DND-41 (cell line): ENCODE results near the gene TMPRSS12.

ENCODE experiments used
- ATAC-seq: fragments of 200-7000 bp; cut with Tn5 transposase; 3 replicates; pipeline ENCODE4 v1.9.1; 2021; ENCODE audit warnings: low read depth; ENCODE audit not compliant: insufficient read depth
- DNase-seq: peaks from one replicate; pipeline ENCODE4 v3.0.0-alpha.2; 2020
- H2AFZ ChIP-seq: 2 replicates; pipeline ENCODE4 v1.6.0; 2012; ENCODE audit warnings: low read depth, low read length
- H3K27ac ChIP-seq: 2 replicates; pipeline ENCODE4 v1.5.1; 2012; ENCODE audit warnings: low read length, inconsistent platforms
- H3K27me3 ChIP-seq: fragments of 200-600 bp; sonication (generic); 2 replicates; pipeline ENCODE4 v1.6.0; 2012; ENCODE audit warnings: low read length, mild to moderate bottlenecking, inconsistent platforms; ENCODE audit not compliant: insufficient read depth, poor library complexity
- H3K36me3 ChIP-seq: 2 replicates; pipeline ENCODE4 v1.5.1; 2012; ENCODE audit warnings: low read length, inconsistent platforms; ENCODE audit not compliant: insufficient read depth
- H3K4me1 ChIP-seq: 2 replicates; pipeline ENCODE4 v1.5.1; 2012; ENCODE audit warnings: mild to moderate bottlenecking, low read length; ENCODE audit not compliant: insufficient read depth
- H3K4me2 ChIP-seq: 2 replicates; pipeline ENCODE4 v1.6.0; 2012; ENCODE audit warnings: mild to moderate bottlenecking, moderate library complexity, low read length, inconsistent platforms; ENCODE audit not compliant: insufficient read depth
- H3K4me3 ChIP-seq, 2 experiments: fragments of 200-600 bp in 1 of 2; shearing (Covaris generic) in 1 of 2; 2 replicates each; pipeline ENCODE4 v1.5.1; 2012 to 2016; ENCODE audit warnings: inconsistent platforms in 2 of 2, low read length in 2 of 2, mild to moderate bottlenecking in 2 of 2, low read depth in 1 of 2, moderate library complexity in 1 of 2
- H3K79me2 ChIP-seq: 2 replicates; pipeline ENCODE4 v1.6.0; 2012; ENCODE audit warnings: low read length, inconsistent platforms; ENCODE audit not compliant: insufficient read depth
- H3K9ac ChIP-seq: 2 replicates; pipeline ENCODE4 v1.6.0; 2012; ENCODE audit warnings: low read depth, mild to moderate bottlenecking, inconsistent platforms, low read length, moderate library complexity
- H3K9me3 ChIP-seq: 2 replicates; pipeline ENCODE4 v1.5.1; 2012; ENCODE audit warnings: low read length, moderate library complexity, mild to moderate bottlenecking, inconsistent platforms; ENCODE audit not compliant: insufficient read depth, severe bottlenecking
- H4K20me1 ChIP-seq: 2 replicates; pipeline ENCODE4 v1.6.0; 2012; ENCODE audit warnings: low read length; ENCODE audit not compliant: insufficient read depth
- CTCF ChIP-seq: IDR thresholded peaks from 2 replicates; pipeline ENCODE4 v1.5.1; 2012; ENCODE audit warnings: borderline replicate concordance, low read length, moderate library complexity, mild to moderate bottlenecking; ENCODE audit not compliant: poor library complexity, severe bottlenecking; ENCODE audit errors: extremely low read depth
- EZH2 ChIP-seq: IDR thresholded peaks from 3 replicates; pipeline ENCODE4 v1.6.1; 2012; ENCODE audit warnings: borderline replicate concordance, low read depth, mild to moderate bottlenecking, moderate library complexity, low read length, inconsistent platforms; ENCODE audit not compliant: severe bottlenecking

Gene TMPRSS12

GRCh38 chr12:50842637-50843493 is at the start of gene TMPRSS12:
TMPRSS12 (plus strand) TSS chr12:50842926; CDS start chr12:50842965, 39 bp downstream.
- Histone ChIP-seq H3K9ac (no peak within 1 kb of the TSS), H3K79me2 (no peaks in the 10 kb centered on the region), H3K36me3 (no peaks in the 10 kb centered on the region), H3K27ac (no peak within 1 kb of the TSS), H4K20me1 (no peaks in the 10 kb centered on the region), H3K9me3 (peaks cover 11% of the 10 kb centered on the region), H3K4me2 (no peak within 1 kb of the TSS), H3K27me3 (no peaks in the 10 kb centered on the region), H2AFZ (no peak within 1 kb of the TSS), H3K4me1 (no peaks in the 10 kb centered on the region), H3K4me3 (no peak within 1 kb of the TSS)
- TF ChIP-seq CTCF, result no peak
- TF ChIP-seq EZH2, result no peak
- ATAC-seq (no peak), DNase-seq (no peak)

GRCh38 chr12:50799908-50800307 is 42.8 kb upstream of the TMPRSS12 start:
- ATAC-seq (no peak), DNase-seq (no peak)
- H3K4me1 ChIP-seq, result no peaks in the 10 kb centered on the region
- no peaks in the 10 kb centered on the region for H3K79me2 ChIP-seq
- no peak overlapping the region for H3K27ac ChIP-seq
- no peak overlapping the region for H3K9ac ChIP-seq
- no peaks in the 10 kb centered on the region for H4K20me1 ChIP-seq
- H3K9me3 ChIP-seq, result peaks cover 18% of the 10 kb centered on the region
- H3K4me3 ChIP-seq, result no peak overlapping the region
- no peaks in the 10 kb centered on the region for H3K27me3 ChIP-seq
- H3K4me2 ChIP-seq, result no peak overlapping the region
- H2AFZ ChIP-seq, result no peak overlapping the region
- peaks cover 63% of the 10 kb centered on the region for H3K36me3 ChIP-seq
- TF ChIP-seq EZH2 (no peak), CTCF (no peak)

GRCh38 chr12:50803230-50803875 is 39.4 kb upstream of the TMPRSS12 start:
- Histone ChIP-seq H4K20me1 (no peaks in the 10 kb centered on the region), H3K27me3 (no peaks in the 10 kb centered on the region), H3K4me2 (no peak overlapping the region), H3K36me3 (peaks cover 36% of the 10 kb centered on the region), H3K4me3 (no peak overlapping the region), H3K79me2 (0 out of 2 replicates have a peak, but pooled peaks cover 1% of the 10 kb centered on the region), H2AFZ (no peak overlapping the region), H3K9me3 (peaks cover 18% of the 10 kb centered on the region), H3K9ac (no peak overlapping the region), H3K4me1 (no peaks in the 10 kb centered on the region), H3K27ac (no peak overlapping the region)
- ATAC-seq (no peak), DNase-seq (no peak)
- no peak for TF ChIP-seq CTCF
- no peak for TF ChIP-seq EZH2
